HG03575 (cell line): Measurements from ENCODE around the gene ARFGAP3.

Source experiments
- ATAC-seq: cut with Tn5 transposase; IDR thresholded peaks from one replicate; pipeline ENCODE4 v1.9.1; 2021; ENCODE audit not compliant: unreplicated experiment, insufficient number of reproducible peaks, low FRiP score; ENCODE audit errors: extremely low read depth

ARFGAP3 gene

GRCh38 chr22:42869463-42869862, 12.4 kb upstream of the ARFGAP3 start:
- no peak for ATAC-seq

GRCh38 chr22:42868751-42869251, 11.7 kb upstream of the ARFGAP3 start:
- no peak for ATAC-seq

- no peak for ATAC-seq
These were observed 9.0 kb upstream of the ARFGAP3 start for GRCh38 chr22:42866100-42866499.

- ATAC-seq: no peak
These were observed 8.5 kb upstream of the ARFGAP3 start for GRCh38 chr22:42865536-42865935.

GRCh38 chr22:42863349-42863961, 6.4 kb upstream of the ARFGAP3 start:
- ATAC-seq: no peak

DNA sequence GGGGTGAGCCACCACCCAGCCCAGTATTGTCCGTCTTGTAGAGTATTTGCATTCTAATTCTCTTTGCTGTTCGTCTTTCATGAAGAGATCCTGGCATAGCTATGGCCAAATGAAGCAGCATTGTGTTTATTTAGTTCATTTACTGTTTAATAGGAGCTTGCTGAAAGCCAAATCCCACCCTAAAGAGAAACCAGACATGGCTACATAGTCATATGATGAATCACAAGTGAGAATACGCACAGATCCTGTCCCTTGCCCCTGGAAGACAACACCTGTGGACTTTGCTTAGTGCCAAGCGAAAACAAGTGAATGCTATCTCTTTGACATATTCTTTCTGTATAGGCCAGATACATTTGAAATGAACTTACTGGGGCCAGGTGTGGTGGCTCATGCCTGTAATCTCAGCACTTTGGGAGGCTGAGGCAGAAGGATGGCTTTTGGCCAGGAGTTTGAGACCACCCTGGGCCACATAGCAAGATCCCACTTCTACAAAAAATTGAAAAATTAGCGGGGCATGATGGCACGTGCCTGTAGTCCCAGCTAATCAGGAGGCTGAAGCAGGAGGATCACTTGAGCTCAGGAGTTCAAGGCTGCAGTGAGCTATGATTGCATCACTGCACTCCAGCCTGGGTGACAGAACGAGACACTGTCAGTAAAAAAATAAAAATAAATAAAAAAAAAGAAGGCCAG, 5.1 kb upstream of the ARFGAP3 start:
- ATAC-seq: no peak

DNA sequence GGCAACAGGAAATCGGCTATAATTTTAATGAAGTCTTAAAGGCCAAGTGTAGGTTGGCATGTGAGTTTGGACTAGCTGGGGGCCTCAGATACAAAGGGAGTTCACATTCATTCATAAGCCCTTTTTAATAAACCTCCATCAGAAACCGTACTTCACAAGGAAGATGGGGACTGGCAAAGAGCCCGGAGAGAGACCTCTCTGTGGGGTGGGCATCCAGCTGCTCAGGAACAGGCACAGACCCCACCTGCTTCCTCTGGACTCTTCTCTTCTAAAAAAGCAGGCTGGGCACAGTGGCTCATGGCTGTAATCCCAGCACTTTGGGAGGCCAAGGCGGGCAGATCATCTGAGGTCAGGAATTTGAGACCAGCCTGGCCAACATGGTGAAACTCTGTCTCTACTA, 3.9 kb upstream of the ARFGAP3 start:
- no peak for ATAC-seq

GRCh38 chr22:42857845-42858481, 890 bp upstream of the ARFGAP3 start:
- no peak for ATAC-seq

GRCh38 chr22:42856179-42856864, 751 bp downstream of the ARFGAP3 start:
- no peak for ATAC-seq

GRCh38 chr22:42855721-42856120, 1.4 kb downstream of the ARFGAP3 start:
- no peak for ATAC-seq

DNA sequence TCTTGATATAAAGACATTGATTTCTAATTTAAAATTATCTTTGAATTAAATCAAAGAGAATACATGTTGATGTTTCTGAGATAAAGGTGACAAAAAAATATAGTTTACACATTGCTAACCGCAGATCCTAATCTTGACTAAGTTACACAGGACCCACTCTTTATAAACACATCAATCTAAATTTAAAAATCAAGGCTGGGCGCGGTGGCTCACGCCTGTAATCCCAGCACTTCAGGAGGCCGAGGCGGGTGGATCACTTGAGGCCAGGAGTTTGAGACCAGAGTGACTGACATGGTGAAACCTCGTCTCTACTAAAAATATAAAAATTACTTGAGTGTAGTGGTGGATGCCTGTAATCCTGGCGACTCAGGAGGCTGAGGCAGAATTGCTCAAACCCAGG, 1.9 kb downstream of the ARFGAP3 start:
- ATAC-seq: no peak

GRCh38 chr22:42848941-42849550, 8.0 kb downstream of the ARFGAP3 start:
- ATAC-seq: no peak

- ATAC-seq: no peak
These were observed 10.0 kb downstream of the ARFGAP3 start for GRCh38 chr22:42847110-42847509.

- no peak for ATAC-seq
These were observed 12.3 kb downstream of the ARFGAP3 start for GRCh38 chr22:42844756-42845155.

GRCh38 chr22:42842658-42843370, 14.3 kb downstream of the ARFGAP3 start:
- ATAC-seq: no peak

GRCh38 chr22:42841444-42841843, 15.6 kb downstream of the ARFGAP3 start:
- no peak for ATAC-seq

DNA sequence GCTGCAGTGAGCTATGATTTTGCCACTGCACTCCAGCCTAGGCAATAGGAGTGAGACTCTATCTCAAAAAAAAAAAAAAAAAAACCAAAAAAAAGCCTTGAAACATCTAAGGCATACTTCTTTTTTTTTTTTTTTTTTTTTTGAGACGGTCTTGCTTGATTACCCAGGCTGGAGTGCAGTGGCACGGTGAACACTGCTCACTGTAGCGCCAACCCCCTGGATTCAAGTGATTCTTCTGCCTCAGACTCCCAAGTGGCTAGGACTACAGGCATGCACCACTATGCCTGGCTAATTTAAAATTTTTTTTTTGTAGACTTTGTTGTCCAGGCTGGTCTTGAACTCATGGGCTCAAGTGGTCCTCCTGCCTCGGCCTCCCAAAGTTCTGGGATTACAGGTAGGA, 19.5 kb downstream of the ARFGAP3 start:
- ATAC-seq: no peak

- no peak for ATAC-seq
These were observed 21.0 kb downstream of the ARFGAP3 start for GRCh38 chr22:42836026-42836425.
